Measurements from ENCODE around the gene B3GALT5. TPM values are rescaled to one million over a fixed set of nuclear protein-coding genes. Genes with fewer than 3 reads are reported as not detected.

B3GALT5 gene
- total RNA-seq, 4 donors from 2014 or later: 0.27 to 7.4 (median 4.3) TPM

DNA sequence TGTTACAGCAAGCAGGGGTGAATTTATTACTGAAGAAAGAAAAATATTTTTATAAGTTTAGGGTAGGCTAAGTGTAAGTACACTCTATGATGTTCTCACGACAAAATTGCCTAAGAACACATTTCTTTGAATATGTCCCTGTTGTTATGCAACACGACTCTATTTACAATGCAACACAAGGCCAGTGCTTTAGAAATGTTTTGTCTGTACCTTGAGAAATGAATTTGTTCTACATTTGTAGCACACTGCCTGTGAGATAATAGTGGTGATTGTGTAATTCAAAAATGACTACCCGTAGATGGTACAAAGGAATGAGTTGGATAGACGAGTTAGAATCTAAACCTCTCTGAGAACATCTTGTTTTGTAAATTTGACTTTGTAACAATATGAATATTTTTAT is 68.5 kb downstream of the B3GALT5 start:
- no peaks in the 10 kb centered on the region for H3K9me3 ChIP-seq
- no peak overlapping the region for H3K4me3 ChIP-seq (replicated peaks in 1 of 3)
- TF ChIP-seq POLR2A (IDR thresholded peaks at IDR 0.05): no peak
- TF ChIP-seq, protein P1, sequence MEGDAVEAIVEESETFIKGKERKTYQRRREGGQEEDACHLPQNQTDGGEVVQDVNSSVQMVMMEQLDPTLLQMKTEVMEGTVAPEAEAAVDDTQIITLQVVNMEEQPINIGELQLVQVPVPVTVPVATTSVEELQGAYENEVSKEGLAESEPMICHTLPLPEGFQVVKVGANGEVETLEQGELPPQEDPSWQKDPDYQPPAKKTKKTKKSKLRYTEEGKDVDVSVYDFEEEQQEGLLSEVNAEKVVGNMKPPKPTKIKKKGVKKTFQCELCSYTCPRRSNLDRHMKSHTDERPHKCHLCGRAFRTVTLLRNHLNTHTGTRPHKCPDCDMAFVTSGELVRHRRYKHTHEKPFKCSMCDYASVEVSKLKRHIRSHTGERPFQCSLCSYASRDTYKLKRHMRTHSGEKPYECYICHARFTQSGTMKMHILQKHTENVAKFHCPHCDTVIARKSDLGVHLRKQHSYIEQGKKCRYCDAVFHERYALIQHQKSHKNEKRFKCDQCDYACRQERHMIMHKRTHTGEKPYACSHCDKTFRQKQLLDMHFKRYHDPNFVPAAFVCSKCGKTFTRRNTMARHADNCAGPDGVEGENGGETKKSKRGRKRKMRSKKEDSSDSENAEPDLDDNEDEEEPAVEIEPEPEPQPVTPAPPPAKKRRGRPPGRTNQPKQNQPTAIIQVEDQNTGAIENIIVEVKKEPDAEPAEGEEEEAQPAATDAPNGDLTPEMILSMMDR (IDR thresholded peaks at IDR 0.05): no peak
- H3K4me1 ChIP-seq: peaks cover 5 to 9% of the 10 kb centered on the region in 2 donors
- WGBS, 2 donors: 64 to 73% methylated on average over 4 of the region's 4 CpGs
- no peaks in the 10 kb centered on the region for H3K27me3 ChIP-seq
- intact Hi-C loops (cut with DNase I): no loop called here
- H3K36me3 ChIP-seq: no peaks in the 10 kb centered on the region
- no peak overlapping the region for H3K27ac ChIP-seq
- no peak for DNase-seq

DNA sequence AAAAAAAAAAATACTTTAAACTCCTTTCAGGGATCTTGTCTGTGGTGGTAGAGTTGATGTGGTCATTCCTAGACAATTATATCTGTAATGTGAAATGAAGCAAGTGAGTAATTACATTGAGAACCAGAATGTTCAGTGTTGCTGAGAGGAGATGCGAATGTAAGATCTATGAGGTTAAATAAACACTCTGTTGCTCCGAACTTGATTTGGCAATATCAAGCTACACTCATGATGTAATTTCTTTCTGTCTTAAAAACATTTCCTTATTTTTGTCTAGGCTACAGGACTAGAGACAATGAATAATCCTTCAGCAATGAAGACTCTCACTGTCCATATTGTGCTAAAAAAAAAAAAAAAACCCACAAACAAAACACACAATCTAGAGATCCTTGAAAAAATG is 69.1 kb downstream of the B3GALT5 start:
- H3K4me1 ChIP-seq: peaks cover 0 to 3% of the 10 kb centered on the region in 2 donors
- WGBS, 2 donors: 56 to 67% methylated on average over 2 of the region's 2 CpGs
- intact Hi-C loops (cut with DNase I): no loop called here
- H3K4me3 ChIP-seq (replicated peaks in 1 of 3): no peak overlapping the region
- no peak overlapping the region for H3K27ac ChIP-seq
- H3K36me3 ChIP-seq: no peaks in the 10 kb centered on the region
- TF ChIP-seq POLR2A (IDR thresholded peaks at IDR 0.05): no peak
- TF ChIP-seq, protein P1 (IDR thresholded peaks at IDR 0.05): no peak
- no peaks in the 10 kb centered on the region for H3K27me3 ChIP-seq
- H3K9me3 ChIP-seq: no peaks in the 10 kb centered on the region
- DNase-seq: no peak

DNA sequence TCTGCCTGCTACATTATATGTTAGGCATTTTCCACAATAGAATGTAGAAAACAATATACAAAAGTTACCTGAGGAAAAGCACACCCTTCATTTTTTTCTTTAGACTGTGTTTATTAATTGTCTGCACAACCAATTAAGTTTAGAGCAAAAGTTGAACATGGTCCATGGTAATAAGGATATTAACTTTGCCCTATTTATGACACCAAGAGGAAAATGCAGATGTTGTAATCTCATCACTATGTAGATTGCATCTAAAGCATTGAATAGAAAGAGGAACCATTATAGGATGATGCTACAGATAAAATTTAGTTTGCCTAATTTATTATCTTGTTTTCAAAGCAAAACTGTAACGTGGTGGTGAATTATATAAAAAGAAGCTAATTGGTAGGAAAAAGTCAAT is 72.5 kb downstream of the B3GALT5 start:
- no peak overlapping the region for H3K27ac ChIP-seq
- intact Hi-C loops (cut with DNase I): no loop called here
- no peak for TF ChIP-seq POLR2A (IDR thresholded peaks at IDR 0.05)
- TF ChIP-seq, protein P1 (IDR thresholded peaks at IDR 0.05): no peak
- H3K4me3 ChIP-seq (replicated peaks in 1 of 3): no peak overlapping the region
- H3K4me1 ChIP-seq: no peaks in the 10 kb centered on the region
- no peaks in the 10 kb centered on the region for H3K27me3 ChIP-seq
- DNase-seq: no peak
- H3K9me3 ChIP-seq: no peaks in the 10 kb centered on the region
- 83 to 86% methylated on average over 1 of the region's 1 CpG for WGBS, 2 donors
- no peaks in the 10 kb centered on the region for H3K36me3 ChIP-seq

DNA sequence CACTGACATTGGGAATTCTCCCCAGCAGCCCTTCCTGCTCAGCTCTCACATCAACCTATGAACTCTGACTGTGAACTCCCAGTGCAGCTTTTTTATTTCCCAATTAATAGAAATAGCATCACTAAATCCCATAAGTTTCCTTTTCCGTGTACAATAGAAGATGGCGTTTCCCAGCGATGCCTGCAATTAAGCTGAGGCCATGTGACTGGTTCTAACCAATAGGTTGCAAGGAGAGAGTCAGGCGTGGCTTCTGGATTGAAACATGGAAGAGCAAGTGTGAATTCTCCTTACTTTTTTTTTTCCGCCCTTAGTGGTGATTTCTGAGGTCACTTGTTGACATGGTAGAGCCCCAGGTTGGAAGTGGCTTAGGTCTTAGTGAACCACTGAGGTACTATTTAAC is 73.3 kb downstream of the B3GALT5 start:
- DNase-seq: no peak
- WGBS, 2 donors: 95 to 97% methylated on average over 5 of the region's 5 CpGs
- no peak for TF ChIP-seq POLR2A (IDR thresholded peaks at IDR 0.05)
- TF ChIP-seq, protein P1 (IDR thresholded peaks at IDR 0.05): no peak
- H3K4me3 ChIP-seq (replicated peaks in 1 of 3): no peak overlapping the region
- no peaks in the 10 kb centered on the region for H3K27me3 ChIP-seq
- H3K36me3 ChIP-seq: no peaks in the 10 kb centered on the region
- no peaks in the 10 kb centered on the region for H3K9me3 ChIP-seq
- H3K4me1 ChIP-seq: no peaks in the 10 kb centered on the region
- H3K27ac ChIP-seq: no peak overlapping the region
- intact Hi-C loops (cut with DNase I): no loop called here

DNA sequence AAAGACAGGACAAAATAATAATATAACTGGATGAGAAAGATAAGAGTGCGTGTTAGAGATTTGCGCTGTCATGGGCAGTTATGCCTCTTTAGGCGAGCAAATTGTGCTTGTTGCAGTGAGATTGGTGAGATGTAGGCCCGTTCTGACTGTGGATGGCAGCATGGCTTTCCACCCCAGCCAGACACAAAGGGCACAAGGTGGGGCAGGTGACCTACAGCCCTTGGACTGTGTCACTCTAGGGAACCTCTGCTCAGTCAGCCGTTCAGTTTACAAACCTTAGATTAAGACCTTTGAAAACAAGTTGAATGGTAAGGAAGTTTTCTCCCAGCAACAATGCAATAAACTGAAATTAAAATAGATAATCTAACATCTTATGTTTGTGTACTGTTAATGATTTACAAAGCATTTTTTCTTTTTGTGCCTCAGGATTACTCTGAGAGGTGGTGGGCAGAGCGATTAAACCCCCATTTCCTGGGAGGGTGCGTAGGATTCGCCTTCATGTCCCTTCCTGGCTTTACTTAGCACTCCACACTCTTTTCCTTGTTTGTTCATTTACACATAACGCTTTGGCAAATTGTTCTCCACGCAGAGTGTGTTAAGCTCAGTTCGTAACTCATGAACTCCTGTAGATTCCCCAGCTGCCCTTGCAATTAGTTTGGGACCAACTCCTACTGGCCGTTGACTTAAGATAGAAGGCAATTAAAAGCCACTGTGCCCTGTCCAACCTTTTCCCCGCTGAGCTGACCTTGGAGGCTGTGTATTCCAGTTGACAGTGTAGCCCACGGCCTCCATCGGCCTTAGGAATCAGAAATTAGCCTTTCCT is 74.1 kb downstream of the B3GALT5 start:
- H3K9me3 ChIP-seq: no peaks in the 10 kb centered on the region
- intact Hi-C loops (cut with DNase I): no loop called here
- DNase-seq: no peak

More for the DNA sequence above, 74.1 kb downstream of the B3GALT5 start:
- WGBS, 2 donors: 84 to 86% methylated on average over 15 of the region's 15 CpGs
- Histone ChIP-seq H3K27me3 (no peaks in the 10 kb centered on the region), H3K36me3 (no peaks in the 10 kb centered on the region), H3K4me3 (replicated peaks in 1 of 3) (no peak overlapping the region), H3K27ac (no peak overlapping the region), H3K4me1 (no peaks in the 10 kb centered on the region)
- no peak for TF ChIP-seq POLR2A (IDR thresholded peaks at IDR 0.05)
- TF ChIP-seq, protein P1 (IDR thresholded peaks at IDR 0.05): no peak
